Glutamatergic neuron (in vitro differentiated cells): ENCODE measurements around the gene JMJD1C. TPM values are rescaled to one million over a fixed set of nuclear protein-coding genes. Genes with fewer than 3 reads are reported as not detected.

ENCODE experiments used
- DNase-seq: peaks from one replicate; pipeline ENCODE4 v3.0.0; 2022
- H3K27ac Mint-ChIP-seq: one replicate; pipeline ENCODE4 v1.8.0; 2020; ENCODE audit warnings: mild to moderate bottlenecking, mixed read lengths, inconsistent platforms; ENCODE audit not compliant: unreplicated experiment
- H3K27me3 Mint-ChIP-seq: one replicate; pipeline ENCODE4 v1.8.0; 2020; ENCODE audit warnings: mild to moderate bottlenecking, moderate library complexity, mixed read lengths, inconsistent platforms; ENCODE audit not compliant: unreplicated experiment
- H3K36me3 Mint-ChIP-seq: one replicate; pipeline ENCODE4 v1.8.0; 2020; ENCODE audit warnings: mild to moderate bottlenecking, mixed read lengths, inconsistent platforms; ENCODE audit not compliant: unreplicated experiment
- H3K4me1 Mint-ChIP-seq: one replicate; pipeline ENCODE4 v1.8.0; 2020; ENCODE audit warnings: mild to moderate bottlenecking, low read depth, mixed read lengths, inconsistent platforms; ENCODE audit not compliant: unreplicated experiment
- H3K4me3 Mint-ChIP-seq: one replicate; pipeline ENCODE4 v1.8.0; 2020; ENCODE audit warnings: mild to moderate bottlenecking, mixed read lengths, inconsistent platforms; ENCODE audit not compliant: unreplicated experiment
- H3K9me3 Mint-ChIP-seq: one replicate; pipeline ENCODE4 v1.8.0; 2020; ENCODE audit warnings: mild to moderate bottlenecking, moderate library complexity, mixed read lengths, inconsistent platforms; ENCODE audit not compliant: unreplicated experiment
- CTCF ChIP-seq: fragments of 200-600 bp; sonication (generic); IDR thresholded peaks from one replicate; pipeline ENCODE4 v1.5.0; 2021; ENCODE audit not compliant: partially characterized antibody, unreplicated experiment
- total RNA-seq: library from RNA; stranded (reverse); fragmentation: NEBNext Ultra II Directional; extraction: Animal tissue kit (Norgen Biotek cat#: 25700); gene quantifications from one replicate; pipeline ENCODE4 v1.2.1, GENCODE V29; 2021; ENCODE audit not compliant: unreplicated experiment

The JMJD1C gene
- total RNA-seq, 1 donor from 2014 or later, result 110 TPM

GRCh38 chr10:63192826-63193225 is 273.0 kb downstream of the JMJD1C start:
- Mint-ChIP-seq H3K4me3 (no peak overlapping the region), H3K27ac (no peak overlapping the region), H3K27me3 (no peaks in the 10 kb centered on the region), H3K36me3 (peaks cover 2% of the 10 kb centered on the region), H3K4me1 (no peaks in the 10 kb centered on the region), H3K9me3 (no peaks in the 10 kb centered on the region)
- no peak for TF ChIP-seq CTCF
- no peak for DNase-seq

GRCh38 chr10:63175534-63175933 is 290.2 kb downstream of the JMJD1C start:
- no peaks in the 10 kb centered on the region for H3K36me3 Mint-ChIP-seq
- no peaks in the 10 kb centered on the region for H3K4me1 Mint-ChIP-seq
- no peak for DNase-seq

GRCh38 chr10:63173468-63174232 is 292.1 kb downstream of the JMJD1C start:
- Mint-ChIP-seq H3K27me3 (peaks cover 1% of the 10 kb centered on the region), H3K27ac (no peak overlapping the region), H3K4me1 (peaks cover 3% of the 10 kb centered on the region), H3K9me3 (peaks cover 4% of the 10 kb centered on the region), H3K4me3 (no peak overlapping the region), H3K36me3 (no peaks in the 10 kb centered on the region)
- no peak for DNase-seq
- TF ChIP-seq CTCF, result no peak

More at GRCh38 chr10:63175534-63175933, 290.2 kb downstream of the JMJD1C start:
- H3K27me3 Mint-ChIP-seq, result peaks cover 1% of the 10 kb centered on the region
- TF ChIP-seq CTCF, result no peak
- H3K27ac Mint-ChIP-seq, result no peak overlapping the region
- H3K9me3 Mint-ChIP-seq, result peaks cover 5% of the 10 kb centered on the region
- no peak overlapping the region for H3K4me3 Mint-ChIP-seq

GRCh38 chr10:63171926-63172325 is 293.9 kb downstream of the JMJD1C start:
- no peak for TF ChIP-seq CTCF
- no peak overlapping the region for H3K4me3 Mint-ChIP-seq
- no peaks in the 10 kb centered on the region for H3K36me3 Mint-ChIP-seq
- H3K27me3 Mint-ChIP-seq, result peaks cover 1% of the 10 kb centered on the region
- H3K4me1 Mint-ChIP-seq, result peaks cover 5% of the 10 kb centered on the region
- no peak overlapping the region for H3K27ac Mint-ChIP-seq
- H3K9me3 Mint-ChIP-seq, result peaks cover 2% of the 10 kb centered on the region
- DNase-seq, result no peak

- Mint-ChIP-seq H3K27me3 (peaks cover 1% of the 10 kb centered on the region), H3K36me3 (no peaks in the 10 kb centered on the region), H3K4me1 (peaks cover 5% of the 10 kb centered on the region)
These were observed 294.4 kb downstream of the JMJD1C start for GRCh38 chr10:63171255-63171855.

More at GRCh38 chr10:63171255-63171855, 294.4 kb downstream of the JMJD1C start:
- Mint-ChIP-seq H3K4me3 (no peak overlapping the region), H3K27ac (peak overlapping the region; percentile 25), H3K9me3 (peaks cover 2% of the 10 kb centered on the region)
- no peak for TF ChIP-seq CTCF
- DNase-seq, result no peak
